ENCODE measurements around the gene RANGAP1. TPM values are rescaled to one million over a fixed set of nuclear protein-coding genes. Genes with fewer than 3 reads are reported as not detected.
A peak's percentile ranks its signal among the peaks of the same experiment; 100 is the strongest.

RANGAP1 gene
- total RNA-seq, 3 donors from 2014 or later = 26.9 to 48.9 (median 35.3) TPM

GRCh38 chr22:41229730-41230400 is 56.1 kb downstream of the RANGAP1 start:
- intact Hi-C loops (cut with DNase I, micrococcal nuclease) = no loop called here
- Histone ChIP-seq H3K36me3 (ENCODE audit: low read depth) (no peaks in the 10 kb centered on the region), H3K9me3 (no peaks in the 10 kb centered on the region), H3K4me1 (ENCODE audit: low read depth) (no peaks in the 10 kb centered on the region), H3K4me3 (no peak overlapping the region)
- ATAC-seq = no peak
- no peak for DNase-seq
- TF ChIP-seq CTCF (IDR thresholded peaks at IDR 0.05) = no peak

- DNase-seq (no peak), ATAC-seq (no peak)
- TF ChIP-seq CTCF (IDR thresholded peaks at IDR 0.05) = no peak
- H3K9me3 ChIP-seq = no peaks in the 10 kb centered on the region
- no peaks in the 10 kb centered on the region for H3K4me1 ChIP-seq (ENCODE audit: low read depth)
- no peak overlapping the region for H3K4me3 ChIP-seq
- no peaks in the 10 kb centered on the region for H3K36me3 ChIP-seq (ENCODE audit: low read depth)
- intact Hi-C loops (cut with DNase I, micrococcal nuclease) = no loop called here
Measured at GRCh38 chr22:41229215-41229614, 56.8 kb downstream of the RANGAP1 start.

GRCh38 chr22:41226723-41227655 is 59.0 kb downstream of the RANGAP1 start:
- no peaks in the 10 kb centered on the region for H3K36me3 ChIP-seq (ENCODE audit: low read depth)
- ATAC-seq (peak; percentile 42), DNase-seq (no peak)
- intact Hi-C loops (cut with DNase I, micrococcal nuclease) = no loop called here
- H3K9me3 ChIP-seq = no peaks in the 10 kb centered on the region
- H3K4me1 ChIP-seq (ENCODE audit: low read depth) = no peaks in the 10 kb centered on the region
- TF ChIP-seq CTCF (IDR thresholded peaks at IDR 0.05) = no peak
- H3K4me3 ChIP-seq = no peak overlapping the region

- Histone ChIP-seq H3K36me3 (ENCODE audit: low read depth) (no peaks in the 10 kb centered on the region), H3K9me3 (no peaks in the 10 kb centered on the region), H3K4me3 (no peak overlapping the region), H3K4me1 (ENCODE audit: low read depth) (no peaks in the 10 kb centered on the region)
- no peak for TF ChIP-seq CTCF (IDR thresholded peaks at IDR 0.05)
- ATAC-seq (no peak), DNase-seq (no peak)
- intact Hi-C loops (cut with DNase I, micrococcal nuclease) = no loop called here
Measured at GRCh38 chr22:41223535-41223934, 62.5 kb downstream of the RANGAP1 start.

- no peaks in the 10 kb centered on the region for H3K36me3 ChIP-seq (ENCODE audit: low read depth)
- intact Hi-C loops (cut with DNase I, micrococcal nuclease) = no loop called here
- no peak for ATAC-seq
Measured at GRCh38 chr22:41222846-41223507, 63.0 kb downstream of the RANGAP1 start.

More at GRCh38 chr22:41222846-41223507, 63.0 kb downstream of the RANGAP1 start:
- Histone ChIP-seq H3K4me3 (no peak overlapping the region), H3K4me1 (ENCODE audit: low read depth) (no peaks in the 10 kb centered on the region), H3K9me3 (no peaks in the 10 kb centered on the region)
- DNase-seq = no peak
- TF ChIP-seq CTCF (IDR thresholded peaks at IDR 0.05) = no peak

All from mucosa of descending colon (tissue), 3 donors.